OCI-LY7 (cell line): ENCODE measurements around the gene KIT. TPM values are rescaled to one million over a fixed set of nuclear protein-coding genes. Genes with fewer than 3 reads are reported as not detected.

ENCODE experiments used
- BruUV-seq: library from RNA; stranded (reverse); fragments of 400-500 nt; replicated peaks from 2 replicates; lab custom pipeline; 2021; lab: Mats Ljungman, UMichigan
- CTCF ChIA-PET: fragments of 300-600 bp; sonication (Branson Sonifier 250); formaldehyde crosslinking; loops from one replicate; lab custom pipeline; 2022; ENCODE audit warnings: antibody characterized with exemption; ENCODE audit not compliant: unreplicated experiment; lab: Charles Lee
- POLR2A ChIA-PET: fragments of 300-600 bp; sonication (Branson Sonifier 250); formaldehyde crosslinking; loops from one replicate; lab custom pipeline; 2022; ENCODE audit warnings: antibody characterized with exemption; lab: Charles Lee
- DNase-seq: peaks from one replicate; pipeline ENCODE4 v3.0.0-alpha.2; 2015; ENCODE audit warnings: low spot score
- H2AFZ ChIP-seq: fragments of 200-600 bp; sonication (generic), shearing (Covaris generic); 2 replicates; pipeline ENCODE4 v1.6.1; 2014; ENCODE audit warnings: mild to moderate bottlenecking, antibody characterized with exemption, low read length, moderate library complexity
- H3K27ac ChIP-seq: fragments of 200-600 bp; sonication (generic); 2 replicates; pipeline ENCODE4 v1.5.1; 2014; ENCODE audit warnings: mixed run types, low read depth, mild to moderate bottlenecking, moderate library complexity, low read length, inconsistent platforms; ENCODE audit not compliant: poor library complexity, severe bottlenecking
- H3K36me3 ChIP-seq: fragments of 200-600 bp; sonication (generic); 2 replicates; pipeline ENCODE4 v1.6.1; 2014; ENCODE audit warnings: mild to moderate bottlenecking, antibody characterized with exemption, low read length, moderate library complexity, mixed read lengths; ENCODE audit not compliant: insufficient read depth
- H3K4me1 ChIP-seq: fragments of 200-600 bp; sonication (generic); 2 replicates; pipeline ENCODE4 v1.5.1; 2014; ENCODE audit warnings: mild to moderate bottlenecking, low read length; ENCODE audit not compliant: insufficient read depth, poor library complexity, severe bottlenecking
- H3K4me2 ChIP-seq: fragments of 200-600 bp; sonication (generic); 2 replicates; pipeline ENCODE4 v1.6.1; 2014; ENCODE audit warnings: mild to moderate bottlenecking, low read length
- H3K4me3 ChIP-seq: fragments of 200-600 bp; sonication (generic); 2 replicates; pipeline ENCODE4 v1.5.1; 2014; ENCODE audit warnings: mild to moderate bottlenecking, low read depth, low read length; ENCODE audit not compliant: poor library complexity, severe bottlenecking
- H3K79me2 ChIP-seq: fragments of 200-600 bp; sonication (generic); 2 replicates; pipeline ENCODE4 v1.6.1; 2016; ENCODE audit warnings: low read depth, mild to moderate bottlenecking, low read length, moderate library complexity, mixed read lengths; ENCODE audit not compliant: insufficient read depth
- H3K9me2 ChIP-seq: fragments of 200-600 bp; sonication (generic); 2 replicates; pipeline ENCODE4 v1.6.1; 2016; ENCODE audit warnings: mild to moderate bottlenecking, low read length, mixed read lengths; ENCODE audit not compliant: insufficient read depth
- H3K9me3 ChIP-seq: fragments of 200-600 bp; sonication (generic); 2 replicates; pipeline ENCODE4 v1.6.1; 2014; ENCODE audit warnings: mild to moderate bottlenecking, mixed run types, low read length, mixed read lengths
- H4K20me1 ChIP-seq: fragments of 200-600 bp; sonication (generic); 2 replicates; pipeline ENCODE4 v1.6.1; 2014; ENCODE audit warnings: mild to moderate bottlenecking, antibody characterized with exemption, low read length, moderate library complexity, mixed read lengths; ENCODE audit not compliant: insufficient read depth
- CTCF ChIP-seq: fragments of 200-600 bp; sonication (generic); conservative IDR thresholded peaks from 2 replicates; pipeline ENCODE4 v1.5.1; 2014; ENCODE audit warnings: mild to moderate bottlenecking, antibody characterized with exemption, low read length, moderate library complexity, mixed read lengths
- EZH2phosphoT487 ChIP-seq: fragments of 200-600 bp; sonication (generic); IDR thresholded peaks from 2 replicates; pipeline ENCODE4 v1.6.1; 2018; ENCODE audit warnings: low read depth, borderline replicate concordance, mild to moderate bottlenecking, mixed run types, antibody characterized with exemption, low read length, moderate library complexity, mixed read lengths
- intact Hi-C: fragments of 100-400 bp; cut with micrococcal nuclease; formaldehyde crosslinking; loops from one replicate; pipeline ENCODE4 v1.10.0; 2022; ENCODE audit not compliant: unreplicated experiment
- total RNA-seq, 2 experiments: library from RNA; depleted of rRNA in 1 of 2; stranded (reverse); fragments of >200 nt in 1 of 2; shearing (Covaris generic) in 1 of 2; gene quantifications; 2 replicates each; pipeline ENCODE4 v1.2.3, GENCODE V29; 2014 to 2022

The KIT gene
- total RNA-seq, 2 experiments from 2014 or later: not detected

- ChIA-PET POLR2A (no interaction called here), CTCF (no interaction called here)
These were observed 73.8 kb downstream of the KIT start for GRCh38 chr4:54731552-54731951.

GRCh38 chr4:54731976-54732375, 74.2 kb downstream of the KIT start:
- POLR2A ChIA-PET: interaction anchor here (0.6 kb wide), 1 partner anchor 875 kb away, joined by 3 read pairs; no protein-coding TSS in a partner anchor
- no TSS peak for BruUV-seq

More at GRCh38 chr4:54731552-54731951, 73.8 kb downstream of the KIT start:
- no peak overlapping the region for H2AFZ ChIP-seq
- H3K4me3 ChIP-seq: no peak overlapping the region
- no TSS peak for BruUV-seq
- H3K9me2 ChIP-seq: no peaks in the 10 kb centered on the region
- TF ChIP-seq EZH2phosphoT487 (no peak), CTCF (no peak)
- no peaks in the 10 kb centered on the region for H3K36me3 ChIP-seq
- no peaks in the 10 kb centered on the region for H3K4me1 ChIP-seq
- H3K4me2 ChIP-seq: no peak overlapping the region
- no peak for DNase-seq
- H3K9me3 ChIP-seq: no peaks in the 10 kb centered on the region
- intact Hi-C loops: no loop called here
- H3K79me2 ChIP-seq: no peaks in the 10 kb centered on the region
- no peaks in the 10 kb centered on the region for H4K20me1 ChIP-seq
- no peak overlapping the region for H3K27ac ChIP-seq

More at GRCh38 chr4:54731976-54732375, 74.2 kb downstream of the KIT start:
- intact Hi-C loops: no loop called here
- H3K9me2 ChIP-seq: no peaks in the 10 kb centered on the region
- no peak overlapping the region for H3K4me2 ChIP-seq
- H3K36me3 ChIP-seq: no peaks in the 10 kb centered on the region
- H2AFZ ChIP-seq: no peak overlapping the region
- H3K9me3 ChIP-seq: no peaks in the 10 kb centered on the region
- DNase-seq: no peak
- no peaks in the 10 kb centered on the region for H4K20me1 ChIP-seq
- CTCF ChIA-PET: no interaction called here
- no peaks in the 10 kb centered on the region for H3K79me2 ChIP-seq
- H3K4me3 ChIP-seq: no peak overlapping the region
- H3K27ac ChIP-seq: no peak overlapping the region
- TF ChIP-seq EZH2phosphoT487: no peak
- no peak for TF ChIP-seq CTCF
- no peaks in the 10 kb centered on the region for H3K4me1 ChIP-seq
